IMR-90 (cell line): Measurements from ENCODE around the gene ATXN1. TPM values are rescaled to one million over a fixed set of nuclear protein-coding genes. Genes with fewer than 3 reads are reported as not detected.

Experiments used
- ATAC-seq: fragments of 200-7000 bp; cut with Tn5 transposase; 2 replicates; pipeline ENCODE4 v1.9.1; 2020; ENCODE audit warnings: low read depth, mild to moderate bottlenecking, moderate library complexity
- BruUV-seq: library from RNA; stranded (reverse); fragments of 400-500 nt; replicated peaks from 2 replicates; lab custom pipeline; 2021; lab: Mats Ljungman, UMichigan
- CTCF ChIA-PET: fragments of 300-600 bp; formaldehyde crosslinking; extraction: SDS; loops from one replicate; lab custom pipeline; 2021; ENCODE audit warnings: antibody characterized with exemption; lab: Yijun Ruan, JAX
- POLR2A ChIA-PET: fragments of 300-600 bp; sonication (Branson Sonifier 250); formaldehyde crosslinking; loops from one replicate; lab custom pipeline; 2022; ENCODE audit warnings: antibody characterized with exemption; ENCODE audit not compliant: unreplicated experiment; lab: Charles Lee
- DNase-seq: peaks from one replicate; pipeline ENCODE4 v3.0.0; 2013
- H2AFZ ChIP-seq: replicated peaks from 2 replicates; pipeline ENCODE3; 2013; ENCODE audit warnings: low read length, mild to moderate bottlenecking; ENCODE audit not compliant: poor library complexity
- H2AK5ac ChIP-seq: 2 replicates; pipeline ENCODE4 v1.6.1; 2013; ENCODE audit warnings: low read depth, low read length, inconsistent platforms
- H2AK9ac ChIP-seq: replicated peaks from 2 replicates; pipeline ENCODE3; 2013; ENCODE audit warnings: mild to moderate bottlenecking, low read depth, low read length, moderate library complexity; ENCODE audit not compliant: poor library complexity
- H2BK120ac ChIP-seq: 2 replicates; pipeline ENCODE4 v1.6.1; 2013; ENCODE audit warnings: low read depth, low read length, inconsistent platforms
- H2BK15ac ChIP-seq: 3 replicates; pipeline ENCODE4 v1.6.1; 2013; ENCODE audit warnings: low read depth, low read length, inconsistent platforms
- H2BK20ac ChIP-seq: 2 replicates; pipeline ENCODE4 v1.6.1; 2013; ENCODE audit warnings: low read depth, mild to moderate bottlenecking, inconsistent platforms, low read length, moderate library complexity
- H2BK5ac ChIP-seq: 2 replicates; pipeline ENCODE4 v1.6.1; 2013; ENCODE audit warnings: mild to moderate bottlenecking, low read depth, low read length, inconsistent platforms; ENCODE audit not compliant: poor library complexity, severe bottlenecking
- H3K14ac ChIP-seq: replicated peaks from 2 replicates; pipeline ENCODE4 v1.6.1; 2013; ENCODE audit warnings: low read depth, low read length, inconsistent platforms
- H3K18ac ChIP-seq: 2 replicates; pipeline ENCODE4 v1.6.1; 2013; ENCODE audit warnings: low read depth, low read length, control low read depth
- H3K23ac ChIP-seq: 2 replicates; pipeline ENCODE4 v1.6.1; 2013; ENCODE audit warnings: low read depth, low read length, inconsistent platforms
- H3K27ac ChIP-seq: 2 replicates; pipeline ENCODE4 v1.5.1; 2013; ENCODE audit warnings: mild to moderate bottlenecking, control low read depth, low read length; ENCODE audit not compliant: insufficient read depth
- H3K27me3 ChIP-seq: 2 replicates; pipeline ENCODE4 v1.6.1; 2013; ENCODE audit warnings: low read length; ENCODE audit not compliant: control insufficient read depth, insufficient read depth
- H3K36me3 ChIP-seq: 2 replicates; pipeline ENCODE4 v1.6.1; 2013; ENCODE audit warnings: low read length, mixed read lengths; ENCODE audit not compliant: control insufficient read depth, insufficient read depth
- H3K4ac ChIP-seq: 2 replicates; pipeline ENCODE4 v1.6.1; 2013; ENCODE audit warnings: low read depth, low read length, inconsistent platforms
- H3K4me1 ChIP-seq: 2 replicates; pipeline ENCODE4 v1.6.1; 2013; ENCODE audit warnings: low read length, mixed read lengths; ENCODE audit not compliant: control insufficient read depth, insufficient read depth
- H3K4me2 ChIP-seq: 2 replicates; pipeline ENCODE4 v1.6.1; 2013; ENCODE audit warnings: low read depth, mild to moderate bottlenecking, control low read depth, low read length, moderate library complexity
- H3K4me3 ChIP-seq: 2 replicates; pipeline ENCODE4 v1.5.1; 2013; ENCODE audit warnings: low read depth, mild to moderate bottlenecking, control low read depth, low read length, moderate library complexity; ENCODE audit not compliant: insufficient read depth
- H3K56ac ChIP-seq: 2 replicates; pipeline ENCODE4 v1.6.1; 2013; ENCODE audit warnings: low read length, inconsistent platforms; ENCODE audit not compliant: insufficient read depth; ENCODE audit errors: extremely low read depth
- H3K79me1 ChIP-seq, 2 experiments: 2 replicates each; pipeline ENCODE4 v1.6.1; 2013; ENCODE audit warnings: low read length in 2 of 2, inconsistent platforms in 1 of 2, low read depth in 1 of 2
- H3K9ac ChIP-seq: 2 replicates; pipeline ENCODE4 v1.6.1; 2013; ENCODE audit warnings: low read depth, low read length, control low read depth
- H3K9me1 ChIP-seq: 2 replicates; pipeline ENCODE4 v1.6.1; 2013; ENCODE audit warnings: low read length, inconsistent platforms; ENCODE audit not compliant: insufficient read depth
- H3K9me3 ChIP-seq: 2 replicates; pipeline ENCODE4 v1.6.1; 2013; ENCODE audit warnings: low read length; ENCODE audit not compliant: control insufficient read depth, insufficient read depth
- H4K20me1 ChIP-seq: 2 replicates; pipeline ENCODE4 v1.6.1; 2013; ENCODE audit warnings: low read length, inconsistent platforms; ENCODE audit not compliant: insufficient read depth
- H4K5ac ChIP-seq: 2 replicates; pipeline ENCODE4 v1.6.1; 2013; ENCODE audit warnings: mild to moderate bottlenecking, low read depth, low read length, control low read depth
- H4K8ac ChIP-seq, 2 experiments: 2 replicates each; pipeline ENCODE4 v1.6.1; 2013; ENCODE audit warnings: low read depth in 2 of 2, low read length in 2 of 2, control low read depth in 1 of 2, inconsistent platforms in 1 of 2
- H4K91ac ChIP-seq: 2 replicates; pipeline ENCODE4 v1.6.1; 2013; ENCODE audit warnings: low read depth, low read length, inconsistent platforms; ENCODE audit not compliant: insufficient read depth
- CTCF ChIP-seq: conservative IDR thresholded peaks from 2 replicates; pipeline ENCODE4 v1.5.1; 2012; ENCODE audit warnings: mild to moderate bottlenecking, low read depth, low read length, improper control_type of control experiment
- ELK1 ChIP-seq: fragments of 150-350 bp; IDR thresholded peaks from 2 replicates; pipeline ENCODE4 v1.6.1; 2016; ENCODE audit warnings: low read depth, mild to moderate bottlenecking, low read length, moderate library complexity, borderline replicate concordance
- MAZ ChIP-seq: IDR thresholded peaks from 2 replicates; pipeline ENCODE4 v1.6.1; 2012; ENCODE audit warnings: low read depth, mild to moderate bottlenecking, low read length, improper control_type of control experiment, moderate library complexity, borderline replicate concordance
- MXI1 ChIP-seq: IDR thresholded peaks from 2 replicates; pipeline ENCODE4 v1.6.1; 2012; ENCODE audit warnings: low read depth, mild to moderate bottlenecking, low read length, moderate library complexity, borderline replicate concordance
- NFE2L2 ChIP-seq: fragments of 150-350 bp; IDR thresholded peaks from 2 replicates; pipeline ENCODE4 v1.6.1; 2016; ENCODE audit warnings: low read depth, mild to moderate bottlenecking, low read length
- POLR2A ChIP-seq: IDR thresholded peaks from 2 replicates; pipeline ENCODE4 v1.6.1; 2012; ENCODE audit warnings: mild to moderate bottlenecking, low read depth, low read length
- RCOR1 ChIP-seq: IDR thresholded peaks from 2 replicates; pipeline ENCODE4 v1.6.1; 2012; ENCODE audit warnings: mild to moderate bottlenecking, low read length, improper control_type of control experiment; ENCODE audit not compliant: insufficient replicate concordance
- RFX5 ChIP-seq: IDR thresholded peaks from 2 replicates; pipeline ENCODE4 v1.8.0; 2012; ENCODE audit warnings: low read depth, mild to moderate bottlenecking, low read length, moderate library complexity
- SMC3 ChIP-seq: fragments of 150-350 bp; IDR thresholded peaks from 2 replicates; pipeline ENCODE4 v1.6.1; 2016; ENCODE audit warnings: low read depth, mild to moderate bottlenecking, antibody characterized with exemption, low read length, moderate library complexity
- WGBS, 2 experiments: methylation state at CpG; one replicate each; pipeline versions ENCODE4 v1.1.5 to v1.1.7; 2013; ENCODE audit warnings: missing lambda C conversion rate in 2 of 2; ENCODE audit not compliant: insufficient read length in 1 of 2; ENCODE audit errors: extremely low coverage in 2 of 2; 5-methylcytosine and 5-hydroxymethylcytosine counted together
- dilution Hi-C: fragments of 300-500 bp; cut with HindIII; formaldehyde crosslinking; loops from one replicate; pipeline ENCODE4 v1.14.3; 2018; ENCODE audit warnings: low sequenced_read_pairs; ENCODE audit not compliant: unreplicated experiment
- in situ Hi-C: fragments of 300-500 bp; cut with MboI; formaldehyde crosslinking; loops from 3 replicates; pipeline ENCODE4 v1.14.3; 2019; ENCODE audit warnings: low sequenced_read_pairs, inconsistent platforms, mixed read lengths
- intact Hi-C: fragments of 100-400 bp; cut with micrococcal nuclease; formaldehyde crosslinking; loops from 2 replicates; pipeline ENCODE4 v1.10.0; 2022
- polyA plus RNA-seq, 3 experiments: library from polyadenylated mRNA; depleted of rRNA; stranded (reverse); fragments of >200 nt; gene quantifications; 2 replicates each; pipeline ENCODE4 v1.2.3, GENCODE V29; 2012; ENCODE audit warnings: low replicate concordance in 1 of 3
- total RNA-seq: library from RNA; depleted of rRNA; stranded (reverse); fragments of >200 nt; gene quantifications from 2 replicates; pipeline ENCODE4 v1.2.3, GENCODE V29; 2012

Gene ATXN1
- total and polyA plus RNA-seq, 2 of the 4 experiments (the other 2 are of a cell fraction): 7.3 to 11.1 TPM

- TF ChIP-seq ELK1: no peak
Measured at GRCh38 chr6:16711546-16712254, 49.6 kb downstream of the ATXN1 start (continued).

- in situ Hi-C loops (no loop called here), dilution Hi-C loops (no loop called here), intact Hi-C loops (no loop called here)
- H2BK20ac ChIP-seq: no peak overlapping the region
- WGBS, 2 experiments: 82 to 100% methylated on average over 1 of the region's 3 CpGs
- CTCF ChIA-PET: interaction anchor here (1.4 kb wide), 1 partner anchor 54 kb away, joined by 4 read pairs; the partner anchor contains the start of gene ATXN1
- no peak overlapping the region for H4K91ac ChIP-seq
- ATAC-seq (no peak), DNase-seq (no peak)
- no peaks in the 10 kb centered on the region for H3K36me3 ChIP-seq
- no peak overlapping the region for H3K4me3 ChIP-seq
- H2AK5ac ChIP-seq: no peak overlapping the region
- H2BK120ac ChIP-seq: no peak overlapping the region
- H2BK15ac ChIP-seq: no peak overlapping the region
- H3K56ac ChIP-seq: no peak overlapping the region
- no peak overlapping the region for H3K23ac ChIP-seq
- peaks cover 29 to 45% of the 10 kb centered on the region in 2 experiments for H3K79me1 ChIP-seq
- no peaks in the 10 kb centered on the region for H3K27me3 ChIP-seq
- H2AFZ ChIP-seq: no peak overlapping the region
- 0 out of 2 replicates have a peak overlapping the region, but pooled peaks have one; percentile 18 for H3K14ac ChIP-seq
- H3K9ac ChIP-seq: no peak overlapping the region
- no peak overlapping the region for H4K8ac ChIP-seq
- BruUV-seq: no TSS peak
- H3K4me2 ChIP-seq: no peak overlapping the region
- H4K5ac ChIP-seq: no peak overlapping the region
- H2AK9ac ChIP-seq: no peak overlapping the region
- H4K20me1 ChIP-seq: peaks cover 11% of the 10 kb centered on the region
- no peak overlapping the region for H3K18ac ChIP-seq
- H3K4me1 ChIP-seq: peaks cover 7% of the 10 kb centered on the region
- H2BK5ac ChIP-seq: no peak overlapping the region
- peaks cover 10% of the 10 kb centered on the region for H3K9me1 ChIP-seq
- no peak overlapping the region for H3K4ac ChIP-seq
- POLR2A ChIA-PET: no interaction called here
- no peaks in the 10 kb centered on the region for H3K9me3 ChIP-seq
- H3K27ac ChIP-seq: no peak overlapping the region
- TF ChIP-seq RCOR1: no peak
- TF ChIP-seq POLR2A: no peak
- no peak for TF ChIP-seq NFE2L2
- TF ChIP-seq MAZ: no peak
- TF ChIP-seq MXI1: no peak
- TF ChIP-seq RFX5: no peak
- TF ChIP-seq SMC3: no peak
- no peak for TF ChIP-seq ELK1
- no peak for TF ChIP-seq CTCF
Measured at GRCh38 chr6:16706911-16707783, 54.1 kb downstream of the ATXN1 start.
